Hepatocyte (in vitro differentiated cells): ENCODE results near the gene GATA5. TPM values are rescaled to one million over a fixed set of nuclear protein-coding genes. Genes with fewer than 3 reads are reported as not detected.

Source experiments
- DNase-seq: peaks from one replicate; pipeline ENCODE4 v3.0.0-alpha.2; 2016; ENCODE audit warnings: low spot score
- H2AFZ ChIP-seq: fragments of 200-600 bp; sonication (generic); 2 replicates; pipeline ENCODE4 v1.6.0; 2016; ENCODE audit warnings: antibody characterized with exemption, mild to moderate bottlenecking
- H3K27ac ChIP-seq: fragments of 200-600 bp; sonication (generic); 2 replicates; pipeline ENCODE4 v1.5.1; 2016; ENCODE audit warnings: mild to moderate bottlenecking
- H3K27me3 ChIP-seq: fragments of 200-600 bp; sonication (generic); 2 replicates; pipeline ENCODE4 v1.6.1; 2016
- H3K36me3 ChIP-seq: fragments of 200-600 bp; sonication (generic); replicated peaks from 2 replicates; pipeline ENCODE4 v1.5.1; 2016; ENCODE audit warnings: low read depth; ENCODE audit not compliant: insufficient read depth
- H3K4me1 ChIP-seq: fragments of 200-600 bp; sonication (generic); 2 replicates; pipeline ENCODE4 v1.5.1; 2016; ENCODE audit warnings: mild to moderate bottlenecking, moderate library complexity; ENCODE audit not compliant: insufficient read depth
- H3K4me2 ChIP-seq: fragments of 200-600 bp; sonication (generic); 2 replicates; pipeline ENCODE4 v1.6.0; 2016
- H3K4me3 ChIP-seq: fragments of 200-600 bp; sonication (generic); 2 replicates; pipeline ENCODE4 v1.5.1; 2016; ENCODE audit warnings: mild to moderate bottlenecking
- H3K79me2 ChIP-seq: fragments of 200-600 bp; sonication (generic); 2 replicates; pipeline ENCODE4 v1.6.0; 2017; ENCODE audit warnings: mild to moderate bottlenecking
- H3K9me2 ChIP-seq: fragments of 200-600 bp; sonication (generic); replicated peaks from 2 replicates; pipeline ENCODE4 v1.6.0; 2017; ENCODE audit warnings: mild to moderate bottlenecking; ENCODE audit not compliant: insufficient read depth
- H3K9me3 ChIP-seq: fragments of 200-600 bp; sonication (generic); 2 replicates; pipeline ENCODE4 v1.5.1; 2016; ENCODE audit warnings: low read depth, mild to moderate bottlenecking
- H4K20me1 ChIP-seq: fragments of 200-600 bp; sonication (generic); 2 replicates; pipeline ENCODE4 v1.6.0; 2016; ENCODE audit warnings: mild to moderate bottlenecking; ENCODE audit not compliant: insufficient read depth, poor library complexity, severe bottlenecking
- CTCF ChIP-seq: fragments of 200-600 bp; sonication (generic); IDR thresholded peaks from 2 replicates; pipeline ENCODE4 v1.5.1; 2016; ENCODE audit warnings: antibody characterized with exemption, mild to moderate bottlenecking; ENCODE audit not compliant: poor library complexity
- EZH2 ChIP-seq: fragments of 200-600 bp; sonication (generic); IDR thresholded peaks from 2 replicates; pipeline ENCODE4 v1.6.1; 2016; ENCODE audit warnings: antibody characterized with exemption, mild to moderate bottlenecking, borderline replicate concordance
- EZH2phosphoT487 ChIP-seq: fragments of 200-600 bp; sonication (generic); IDR thresholded peaks from one replicate; pipeline ENCODE4 v1.6.1; 2018; ENCODE audit warnings: antibody characterized with exemption, mild to moderate bottlenecking, low read depth, moderate library complexity; ENCODE audit not compliant: unreplicated experiment, severe bottlenecking
- WGBS: methylation state at CpG from one replicate; pipeline ENCODE4 v1.1.6; 2016; ENCODE audit warnings: low lambda C conversion rate; ENCODE audit errors: missing lambda C conversion rate; 5-methylcytosine and 5-hydroxymethylcytosine counted together
- polyA plus RNA-seq: library from polyadenylated mRNA; unstranded; fragments of >200 nt; fragmentation: Nextera tagmentation; extraction: Ambion mirVana; gene quantifications from 2 replicates; pipeline ENCODE4 v1.2.1, GENCODE V29; 2016
- total RNA-seq: library from RNA; depleted of rRNA; stranded (reverse); fragments of >200 nt; gene quantifications from 2 replicates; pipeline ENCODE4 v1.2.3, GENCODE V29; 2014

Gene GATA5
- total and polyA plus RNA-seq, 2 experiments from 2014 or later = 28.7 to 53.6 TPM

DNA sequence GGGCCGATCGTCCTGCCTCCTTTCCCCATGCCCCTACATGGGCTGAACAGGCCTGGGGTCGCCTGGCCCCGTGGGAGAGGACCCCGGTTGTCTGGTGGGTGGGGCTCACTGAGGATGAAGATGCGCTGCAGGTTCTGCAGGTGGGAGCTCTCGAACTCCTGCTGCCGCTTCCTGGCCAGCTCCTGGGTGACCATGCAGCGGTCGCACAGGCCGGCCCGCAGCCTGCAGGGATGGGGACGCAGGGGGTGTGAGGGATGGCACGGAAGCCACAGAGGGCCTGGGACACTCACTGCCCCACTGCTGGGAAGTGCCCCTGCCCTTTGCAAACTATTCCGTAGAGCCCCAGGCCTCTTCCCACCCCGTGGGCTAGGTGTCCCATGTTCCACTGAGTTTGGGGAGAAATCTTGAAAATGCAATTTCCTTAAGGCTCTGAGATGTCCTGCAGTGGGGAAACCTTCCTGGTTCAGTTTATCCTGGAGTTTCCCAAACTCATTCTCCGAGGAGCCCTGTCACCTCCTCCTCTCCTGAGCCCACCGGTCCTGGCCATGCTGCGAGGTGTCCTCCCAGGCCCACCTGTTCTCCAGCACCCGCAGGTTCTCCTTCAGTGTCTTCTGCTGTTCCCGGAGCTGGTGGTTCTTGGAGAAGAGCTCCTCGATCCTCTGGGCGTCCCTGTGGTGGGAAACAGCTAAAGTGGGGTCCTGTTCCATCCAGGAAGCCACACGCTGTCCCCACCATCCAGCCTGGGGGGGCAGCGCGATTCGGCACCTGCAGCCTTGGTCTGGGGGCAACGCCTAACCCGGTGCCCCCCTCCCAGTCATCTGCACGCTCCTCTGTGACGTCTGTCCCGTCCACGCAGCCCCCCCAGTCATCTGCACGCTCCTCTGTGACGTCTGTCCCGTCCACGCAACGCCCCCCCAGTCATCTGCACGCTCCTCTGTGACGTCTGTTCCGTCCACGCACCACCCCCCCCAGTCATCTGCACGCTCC lies 58.9 kb downstream of the GATA5 start:
- WGBS = 93% methylated on average over 27 of the region's 43 CpGs
- H4K20me1 ChIP-seq = no peaks in the 10 kb centered on the region
- DNase-seq = no peak
- H3K4me3 ChIP-seq = no peak overlapping the region
- H3K9me3 ChIP-seq = no peaks in the 10 kb centered on the region
- no peaks in the 10 kb centered on the region for H3K27me3 ChIP-seq
- peaks cover 19% of the 10 kb centered on the region for H3K4me1 ChIP-seq
- TF ChIP-seq EZH2 = no peak
- TF ChIP-seq EZH2phosphoT487 = no peak
- no peak for TF ChIP-seq CTCF
- no peak overlapping the region for H2AFZ ChIP-seq
- H3K36me3 ChIP-seq = no peaks in the 10 kb centered on the region
- H3K4me2 ChIP-seq = no peak overlapping the region
- no peaks in the 10 kb centered on the region for H3K79me2 ChIP-seq
- H3K9me2 ChIP-seq = no peaks in the 10 kb centered on the region
- no peak overlapping the region for H3K27ac ChIP-seq

DNA sequence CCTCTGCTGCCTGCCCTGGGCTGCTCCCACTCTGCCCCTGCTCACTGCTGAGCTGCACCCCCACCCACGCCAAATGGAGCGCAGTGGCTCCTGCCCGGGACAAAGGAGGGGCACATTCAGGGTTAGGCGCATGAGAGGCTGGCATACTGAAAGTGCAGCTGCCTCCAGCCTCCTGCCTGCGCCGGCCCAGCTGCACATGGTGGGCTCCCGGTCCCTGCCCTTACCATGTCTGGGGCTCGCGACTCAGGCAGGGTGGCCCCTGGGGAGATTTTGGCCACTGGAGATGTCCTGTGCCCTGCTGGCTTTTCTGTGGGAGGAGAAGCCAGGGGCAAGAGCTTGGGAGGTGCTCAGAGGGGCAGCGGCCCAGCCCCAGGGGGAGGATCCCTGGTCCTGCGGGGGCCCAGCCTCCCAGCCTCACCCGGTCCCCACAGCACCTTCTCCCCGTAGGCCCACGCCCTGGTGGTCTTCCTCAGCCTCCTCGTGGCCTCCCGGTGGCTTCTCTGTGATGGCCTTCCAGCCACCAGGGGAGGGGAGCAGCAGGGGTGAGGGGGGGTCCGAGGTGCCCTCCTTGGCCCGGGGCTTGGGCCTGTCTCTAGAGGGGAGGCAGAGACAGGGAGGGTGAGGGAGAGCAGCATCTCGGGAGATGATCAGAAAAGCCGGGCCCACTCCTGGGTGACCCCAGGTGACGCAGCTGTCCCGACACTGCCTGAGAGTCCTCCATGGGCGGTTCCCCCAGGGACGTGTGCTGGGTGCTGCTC lies 60.3 kb downstream of the GATA5 start:
- Histone ChIP-seq H3K4me3 (no peak overlapping the region), H3K4me2 (no peak overlapping the region), H2AFZ (no peak overlapping the region), H3K9me3 (no peaks in the 10 kb centered on the region), H3K36me3 (no peaks in the 10 kb centered on the region), H3K27me3 (no peaks in the 10 kb centered on the region), H4K20me1 (no peaks in the 10 kb centered on the region), H3K79me2 (no peaks in the 10 kb centered on the region), H3K9me2 (no peaks in the 10 kb centered on the region), H3K4me1 (peaks cover 19% of the 10 kb centered on the region), H3K27ac (no peak overlapping the region)
- 93% methylated on average over 23 of the region's 24 CpGs for WGBS
- TF ChIP-seq CTCF (no peak), EZH2phosphoT487 (no peak), EZH2 (no peak)
- DNase-seq = no peak

DNA sequence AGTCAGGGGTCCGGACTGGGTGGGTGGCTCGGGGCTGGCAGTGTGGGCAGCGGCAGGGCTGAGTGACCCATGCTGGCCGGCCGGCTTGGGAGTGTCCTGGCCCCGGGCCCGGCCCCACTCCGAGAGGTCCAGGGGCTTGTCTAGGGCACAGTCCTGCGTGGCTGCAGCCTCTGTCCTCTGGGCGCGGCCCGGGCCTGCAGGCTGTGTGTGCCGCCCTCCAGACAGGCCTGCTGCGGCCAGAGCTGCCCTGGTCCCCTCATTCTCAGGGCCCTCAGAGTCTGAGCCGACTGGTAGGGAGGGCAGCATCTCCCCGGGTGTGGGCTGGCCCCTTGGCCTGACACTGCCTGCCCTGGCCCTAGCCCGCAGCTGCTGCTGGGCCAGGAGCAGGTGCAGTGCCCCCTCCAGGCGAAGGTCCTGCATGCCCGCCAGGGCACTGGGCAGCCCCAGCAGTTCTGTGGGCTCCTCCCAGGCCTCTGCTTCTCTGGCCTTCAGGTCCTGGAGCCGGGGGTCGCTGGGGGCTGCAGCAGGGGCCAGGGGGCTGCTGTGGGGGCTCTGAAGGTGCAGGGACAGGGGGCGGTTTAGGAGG lies 61.8 kb downstream of the GATA5 start:
- H3K79me2 ChIP-seq = no peaks in the 10 kb centered on the region
- no peaks in the 10 kb centered on the region for H3K36me3 ChIP-seq
- H3K9me3 ChIP-seq = no peaks in the 10 kb centered on the region
- WGBS = 86% methylated on average over 17 of the region's 22 CpGs
- TF ChIP-seq EZH2 (no peak), CTCF (no peak), EZH2phosphoT487 (no peak)
- H3K4me2 ChIP-seq = peak overlapping the region; percentile 53
- no peak overlapping the region for H2AFZ ChIP-seq
- no peaks in the 10 kb centered on the region for H4K20me1 ChIP-seq
- H3K9me2 ChIP-seq = no peaks in the 10 kb centered on the region
- no peaks in the 10 kb centered on the region for H3K27me3 ChIP-seq
- no peak for DNase-seq
- H3K4me3 ChIP-seq = no peak overlapping the region
- peaks cover 24% of the 10 kb centered on the region for H3K4me1 ChIP-seq
- H3K27ac ChIP-seq = peak overlapping the region; percentile 84

Other genes with a start within 250 kb of the GATA5 start
- 37.0 and 40.5 TPM in 2 replicates for gene OSBPL2, start 237.5 kb downstream of the GATA5 start, total RNA-seq
- 39.6 and 45.9 TPM in 2 replicates for gene OSBPL2, start 237.5 kb downstream of the GATA5 start, polyA plus RNA-seq
- 103 and 116 TPM in 2 replicates for gene ADRM1, start 173.0 kb downstream of the GATA5 start, total RNA-seq
- gene ADRM1, start 173.0 kb downstream of the GATA5 start, polyA plus RNA-seq = 143 and 144 TPM in 2 replicates
- gene LAMA5, start 108.7 kb downstream of the GATA5 start, total RNA-seq = 44.6 and 71.3 TPM in 2 replicates
- gene LAMA5, start 108.7 kb downstream of the GATA5 start, polyA plus RNA-seq = 252 and 313 TPM in 2 replicates
- gene RPS21, start 88.9 kb downstream of the GATA5 start, total RNA-seq = 1,754 and 2,772 TPM in 2 replicates
- 444 and 460 TPM in 2 replicates for gene RPS21, start 88.9 kb downstream of the GATA5 start, polyA plus RNA-seq
- 8.6 and 12.0 TPM in 2 replicates for gene CABLES2, start 68.7 kb downstream of the GATA5 start, total RNA-seq
- gene CABLES2, start 68.7 kb downstream of the GATA5 start, polyA plus RNA-seq = 17.7 and 19.1 TPM in 2 replicates
- 4.1 and 5.7 TPM in 2 replicates for gene RBBP8NL, start 48.5 kb downstream of the GATA5 start, total RNA-seq
- 6.4 and 6.9 TPM in 2 replicates for gene RBBP8NL, start 48.5 kb downstream of the GATA5 start, polyA plus RNA-seq
- gene SLCO4A1, start 166.5 kb upstream of the GATA5 start, total RNA-seq = 25.8 and 26.7 TPM in 2 replicates
- gene SLCO4A1, start 166.5 kb upstream of the GATA5 start, polyA plus RNA-seq = 87.3 and 99.0 TPM in 2 replicates
- 0.08 and 0.37 TPM in 2 replicates for gene NTSR1, start 232.8 kb upstream of the GATA5 start, total RNA-seq
- gene NTSR1, start 232.8 kb upstream of the GATA5 start, polyA plus RNA-seq = 0.09 TPM in 1 of 2 replicates, not detected in the other